Ovary (tissue), 3 donors: ENCODE measurements around the gene ANKFN1.

Experiments
- CTCF ChIP-seq, 3 donors: fragments of 450-650 bp in 2 of 3; fragments of 200-600 bp in 1 of 3; IDR thresholded peaks; one replicate each; pipeline versions ENCODE4 v1.5.1 to v1.8.0; 2016 to 2022; ENCODE audit warnings: antibody characterized with exemption in 3 of 3, mild to moderate bottlenecking in 1 of 3
- EP300 ChIP-seq: sonication (generic); formaldehyde crosslinking; IDR thresholded peaks from one replicate; pipeline ENCODE4 v1.6.1; 2017; ENCODE audit warnings: antibody characterized with exemption
- donor health status: DM: no; HTN: no; CAD: no.

GRCh38 chr17:56165072-56165641, 11.9 kb downstream of the ANKFN1 start:
- TF ChIP-seq CTCF (IDR thresholded peaks at IDR 0.05), result no peak
- no peak for TF ChIP-seq EP300
